Measurements from ENCODE around the gene SUFU.
A peak's percentile ranks its signal among the peaks of the same experiment; 100 is the strongest.
"Not testable (repeated sequence)": the region's sequence is repeated elsewhere in the genome, so short reads cannot be mapped to it uniquely, and the experiment has no call there.

Gene SUFU

DNA sequence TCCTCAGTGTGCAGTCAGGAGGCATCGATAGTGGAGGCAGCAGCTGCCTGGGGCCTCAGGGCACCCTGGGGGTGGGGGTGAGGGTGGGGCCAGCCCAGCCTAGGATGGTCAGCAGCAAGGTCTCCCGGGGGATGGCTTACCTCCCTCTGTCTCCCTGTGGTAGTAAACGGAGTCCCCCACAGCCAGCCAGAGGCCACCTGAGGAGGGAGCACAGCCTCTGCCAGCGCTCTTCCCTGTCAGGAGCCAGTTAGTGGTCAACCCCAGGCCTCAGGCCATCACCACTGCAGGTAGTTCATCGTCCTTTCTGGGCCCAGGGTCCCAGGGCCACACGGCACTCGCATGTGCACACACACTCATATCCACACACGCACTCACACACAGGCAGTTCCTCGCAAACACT is 23.4 kb upstream of the SUFU start:
- DNase-seq: no peak

DNA sequence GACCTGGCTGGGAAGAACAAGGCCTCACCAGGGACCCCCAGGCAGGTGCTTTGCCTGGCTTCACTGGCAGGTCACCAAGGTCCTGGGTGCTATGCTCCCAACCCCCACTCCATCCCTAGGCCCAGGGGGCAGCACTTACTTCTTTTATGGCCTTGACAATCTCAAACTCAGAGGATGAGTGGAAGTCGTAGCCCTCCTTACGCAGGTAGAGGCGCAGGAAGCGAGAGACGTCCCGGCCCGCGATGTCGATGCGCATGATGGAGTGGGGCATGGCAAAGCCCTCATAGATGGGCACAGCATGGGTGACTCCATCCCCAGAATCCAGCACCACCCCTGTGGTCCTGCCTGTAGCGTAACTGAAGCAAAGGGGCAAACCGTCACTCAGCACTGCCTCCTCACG is 19.8 kb upstream of the SUFU start:
- DNase-seq: no peak

DNA sequence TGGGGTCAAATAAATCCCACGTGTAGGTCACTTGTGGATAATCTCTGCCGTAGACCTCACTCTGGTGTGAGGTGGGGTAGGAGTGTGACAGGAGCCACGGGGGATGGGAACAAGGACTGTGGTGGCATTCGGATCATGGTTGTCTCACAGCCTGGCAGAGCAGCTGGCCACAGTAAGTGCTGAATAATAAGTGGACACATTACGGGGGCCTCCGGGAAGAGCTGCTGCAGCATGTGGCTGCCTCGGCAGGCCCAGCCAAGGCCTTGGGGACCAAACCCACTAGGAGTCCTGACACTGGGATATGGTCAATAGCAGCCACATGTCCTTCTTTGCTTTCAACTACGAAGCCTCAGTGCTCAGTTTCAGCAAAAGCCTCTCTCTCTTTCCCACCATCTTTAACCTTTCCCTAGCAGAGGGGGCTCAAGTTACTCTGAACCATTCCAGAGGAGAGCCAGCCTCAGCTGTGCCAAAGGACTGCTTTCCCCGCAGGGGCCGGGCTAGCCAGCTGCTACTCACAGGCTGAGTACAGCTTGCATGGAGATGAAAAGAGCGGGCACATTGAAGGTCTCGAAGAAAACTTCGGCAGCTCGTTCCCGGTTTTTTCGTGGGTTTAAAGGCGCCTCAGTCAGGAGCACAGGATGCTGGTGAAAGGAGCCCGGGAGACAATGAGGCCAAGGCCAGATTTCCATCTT is 18.5 kb upstream of the SUFU start:
- no peak for DNase-seq

DNA sequence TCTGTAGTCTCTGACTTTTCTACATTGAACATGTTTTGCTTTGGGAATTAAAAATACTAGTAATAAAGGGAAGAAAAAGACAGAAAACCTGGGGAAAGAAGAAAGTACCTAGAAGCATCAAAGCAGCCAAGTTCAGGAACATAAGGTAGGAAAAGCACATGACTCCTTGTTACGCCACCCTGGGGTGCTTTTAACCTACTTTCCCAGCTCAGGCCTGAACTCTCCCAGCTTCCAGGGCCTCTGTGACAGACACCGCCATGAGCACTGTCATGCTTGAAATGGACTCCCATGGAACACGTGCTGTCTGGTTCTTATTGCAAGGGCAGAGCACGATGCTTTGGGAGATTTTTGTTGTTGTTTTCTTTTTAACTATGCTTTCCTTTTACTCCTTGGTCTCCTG is 12.6 kb upstream of the SUFU start:
- no peak for DNase-seq

DNA sequence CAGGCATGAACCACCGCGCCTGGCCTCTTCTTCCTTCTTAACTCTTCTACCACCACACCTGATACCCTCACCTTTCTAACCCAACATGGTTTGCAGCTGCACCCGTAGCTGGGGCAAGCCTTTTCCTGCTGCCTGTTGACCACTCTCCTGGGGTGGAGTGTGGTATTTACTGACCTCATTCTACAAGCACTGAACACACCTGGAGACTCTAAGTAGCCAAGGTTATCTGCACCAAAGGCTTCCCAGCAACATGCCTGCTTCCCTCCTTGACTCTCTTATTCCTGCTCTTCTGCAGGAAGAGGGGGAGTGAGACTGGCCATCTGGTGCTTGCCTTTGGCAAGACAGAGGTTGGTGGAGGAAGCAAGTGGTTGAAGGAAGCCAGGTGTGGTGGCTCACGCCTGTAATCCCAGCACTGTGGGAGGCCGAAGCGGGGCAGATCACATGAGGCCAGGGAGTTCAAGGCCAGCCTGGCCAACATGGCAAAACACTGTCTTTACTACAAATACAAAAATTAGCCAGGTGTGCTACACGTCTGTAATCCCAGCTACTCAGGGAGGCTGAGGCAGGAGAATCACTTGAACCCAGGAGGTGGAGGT is 11.3 kb upstream of the SUFU start:
- no peak for DNase-seq

DNA sequence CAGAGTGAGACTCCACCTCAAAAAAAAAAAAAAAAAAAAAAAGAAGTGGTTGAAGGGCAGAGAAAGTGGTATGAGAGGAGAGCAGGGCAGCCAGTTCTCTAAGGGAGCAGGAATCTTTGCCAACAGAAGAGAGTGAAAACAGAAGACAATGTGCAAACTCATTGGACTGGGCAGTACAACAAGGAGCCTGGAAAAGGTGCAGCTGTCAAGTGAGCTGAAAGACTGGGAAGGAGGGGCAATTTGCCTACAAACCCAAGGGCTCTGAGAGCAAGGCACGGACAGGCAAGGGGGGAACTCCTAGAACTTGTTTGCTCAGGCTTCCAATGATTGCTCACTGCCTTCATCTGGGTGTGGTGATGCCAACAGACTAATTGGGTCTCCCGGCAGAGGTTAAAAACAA is 10.8 kb upstream of the SUFU start:
- DNase-seq: no peak

DNA sequence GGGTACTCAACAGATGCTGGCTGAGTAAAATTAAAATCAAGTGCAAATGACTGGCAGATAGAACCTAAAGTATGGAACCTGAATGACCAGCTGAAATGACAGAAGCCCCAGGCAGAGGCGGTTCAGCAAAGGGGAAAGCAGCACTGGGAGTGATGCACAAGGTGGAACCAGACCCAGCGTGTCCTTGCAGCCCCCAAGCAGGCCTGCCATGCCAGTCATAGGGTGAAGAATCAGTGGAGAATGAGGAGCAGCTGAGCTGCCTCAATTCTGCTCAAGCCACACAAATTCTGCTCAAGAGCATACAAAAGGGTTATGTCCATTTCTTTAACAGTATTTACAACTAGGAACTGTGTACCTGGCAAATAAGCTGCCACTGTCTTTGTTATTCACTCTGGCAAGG is 10.0 kb upstream of the SUFU start:
- DNase-seq: no peak

DNA sequence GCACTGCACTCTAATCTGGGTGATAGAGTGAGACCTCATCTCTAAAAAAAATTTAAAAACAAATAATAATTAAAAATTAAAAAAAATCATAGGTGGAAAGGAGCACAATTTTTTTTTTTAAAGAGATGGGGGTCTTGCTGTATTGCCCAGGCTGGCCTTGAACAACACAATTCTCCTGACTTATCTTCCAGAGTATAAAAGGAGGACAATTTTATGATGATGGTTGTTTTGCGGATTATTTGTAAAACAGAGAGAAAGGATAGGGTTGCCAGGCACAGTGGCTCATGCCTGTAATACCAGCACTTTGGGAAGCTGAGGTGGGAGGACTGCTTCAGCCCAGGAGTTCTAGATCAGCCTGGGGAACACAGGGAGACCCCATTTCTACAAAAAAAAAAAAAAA is 6.2 kb upstream of the SUFU start:
- DNase-seq: no peak

DNA sequence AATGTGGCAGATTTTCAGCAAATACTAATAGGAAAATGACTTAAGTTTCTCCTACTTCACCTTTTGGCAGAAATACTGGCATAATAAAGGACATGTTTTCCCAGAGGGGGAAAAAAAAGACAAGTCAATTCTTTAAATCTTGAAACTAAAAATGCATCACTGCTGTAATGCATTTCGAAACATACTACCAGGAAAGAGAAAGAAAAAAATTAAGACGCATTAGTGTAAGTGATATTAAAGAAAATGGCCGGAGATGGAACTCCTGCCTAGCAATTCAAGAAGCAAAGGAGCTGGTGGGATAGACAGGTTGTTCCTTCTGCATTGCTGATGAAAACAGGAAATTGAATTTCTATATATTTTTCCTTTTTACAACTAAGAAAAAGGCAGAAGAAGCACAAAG is 4.4 kb upstream of the SUFU start:
- DNase-seq: no peak

DNA sequence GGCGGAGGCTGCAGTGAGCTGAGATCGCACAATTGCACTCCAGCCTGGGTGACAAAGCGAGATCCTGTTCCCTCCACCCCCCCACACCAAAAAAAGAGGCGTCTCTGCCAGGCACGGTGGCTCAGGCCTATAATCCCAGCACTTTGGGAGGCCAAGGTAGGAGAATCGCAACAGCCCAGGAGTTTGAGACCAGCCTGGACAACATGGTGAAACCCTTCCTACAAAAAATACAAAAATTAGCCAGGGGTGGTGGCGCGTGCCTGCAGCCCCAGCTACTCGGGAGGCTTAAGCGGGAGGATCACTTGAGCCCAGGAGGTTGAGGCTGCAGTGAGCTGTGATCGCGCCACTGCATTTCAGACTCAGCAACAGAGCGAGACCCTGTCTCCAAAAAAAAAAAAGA is 3.1 kb upstream of the SUFU start:
- DNase-seq: not testable (repeated sequence)

DNA sequence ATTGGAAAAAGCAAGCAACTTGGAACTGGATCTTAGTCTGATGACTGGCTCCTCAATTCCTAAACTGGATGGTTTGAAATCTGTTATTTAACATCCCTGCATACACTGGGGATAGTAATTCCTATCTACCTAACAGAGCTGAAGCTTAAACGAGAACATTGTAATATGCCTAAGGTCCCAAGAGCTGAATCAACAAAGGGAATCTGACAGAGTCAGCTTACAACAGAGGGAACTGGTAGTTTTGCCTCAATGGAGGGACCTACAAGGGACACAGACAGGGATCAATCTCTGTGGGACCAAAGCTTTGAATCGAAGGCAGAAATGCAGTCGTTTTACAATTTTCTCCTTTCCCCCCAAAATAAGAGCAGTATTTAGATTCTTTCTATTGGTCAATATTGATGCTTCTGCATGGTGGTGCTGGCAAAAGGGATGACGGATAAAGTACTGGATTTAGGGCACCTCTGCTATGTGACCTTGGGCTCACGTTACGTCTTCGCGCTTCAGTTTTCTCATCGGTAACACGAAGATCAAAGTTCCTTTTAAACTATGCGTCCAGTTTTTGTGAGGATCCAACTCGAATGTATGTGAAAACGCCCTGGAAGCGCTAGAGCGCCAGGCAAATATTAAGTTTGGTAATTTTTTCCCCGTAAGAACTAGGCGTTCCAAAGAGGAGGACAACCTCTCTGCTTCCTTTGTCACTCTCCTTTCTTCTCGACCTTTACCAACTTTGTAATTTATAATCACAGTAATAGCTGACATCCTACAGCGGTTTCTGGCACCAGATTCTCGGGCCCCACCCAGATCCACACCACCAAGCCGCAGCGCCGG is 2.4 kb upstream of the SUFU start:
- DNase-seq: no peak

DNA sequence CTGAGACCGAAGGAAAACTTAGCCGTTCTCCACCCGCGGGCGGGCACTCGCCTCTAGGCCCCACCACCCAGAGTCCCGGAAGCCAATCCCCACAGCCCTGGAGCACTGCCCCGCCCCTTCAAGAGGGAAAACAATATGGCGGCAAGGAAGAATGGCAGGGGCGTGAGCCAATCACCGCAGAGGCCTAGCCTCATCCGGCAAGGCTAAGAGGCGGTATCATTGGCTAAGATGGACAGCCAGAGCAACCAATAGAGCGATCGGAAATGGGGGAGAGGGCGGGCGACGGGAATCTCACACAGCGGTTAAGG is 1.8 kb upstream of the SUFU start:
- peak; percentile 96 for DNase-seq

DNA sequence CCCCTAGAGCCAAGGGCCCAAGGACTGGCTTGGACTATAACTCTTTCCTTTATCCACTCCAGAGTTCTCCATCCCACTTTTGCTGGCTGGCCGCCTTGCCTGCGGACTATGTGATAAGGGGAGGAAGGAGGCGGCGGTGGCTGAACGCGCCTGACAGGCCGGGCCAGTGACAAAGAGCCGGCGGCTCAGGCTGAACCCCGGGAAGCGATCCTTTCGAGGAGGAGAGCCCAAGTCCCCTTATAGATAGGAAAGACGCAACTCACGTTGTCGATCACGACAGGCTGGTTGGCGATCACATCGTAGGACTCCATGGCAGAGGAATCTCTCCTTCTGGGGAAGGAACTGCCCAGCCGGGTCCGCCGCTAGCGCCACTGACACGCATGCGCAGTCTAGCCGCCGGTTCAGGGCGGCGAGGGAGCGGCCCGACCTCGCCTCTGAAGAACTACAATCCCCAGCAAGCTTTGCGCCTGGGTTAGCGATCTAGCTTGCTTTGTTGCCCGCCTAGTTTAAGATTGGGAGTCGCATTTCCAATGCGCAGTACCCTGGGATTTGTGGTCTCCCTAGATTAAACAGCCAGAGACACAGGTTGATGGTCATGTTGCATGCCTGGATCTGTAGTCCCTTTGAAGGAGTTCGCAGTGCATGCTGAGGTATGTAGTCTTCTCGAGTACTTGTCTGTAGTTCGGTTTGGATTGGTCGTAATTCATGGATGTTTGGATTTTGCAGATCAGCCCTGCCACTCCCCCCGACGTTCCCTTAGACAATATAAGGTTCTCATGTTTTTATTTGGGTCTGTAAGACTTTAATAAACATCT is 1.2 kb upstream of the SUFU start, which contains the start of gene ACTR1A:
Gene ACTR1A (minus strand): TSS at position 376 of the 815 bp plus-strand sequence. CDS start 65 bp downstream, at position 311.
- peak; percentile 92 for DNase-seq

DNA sequence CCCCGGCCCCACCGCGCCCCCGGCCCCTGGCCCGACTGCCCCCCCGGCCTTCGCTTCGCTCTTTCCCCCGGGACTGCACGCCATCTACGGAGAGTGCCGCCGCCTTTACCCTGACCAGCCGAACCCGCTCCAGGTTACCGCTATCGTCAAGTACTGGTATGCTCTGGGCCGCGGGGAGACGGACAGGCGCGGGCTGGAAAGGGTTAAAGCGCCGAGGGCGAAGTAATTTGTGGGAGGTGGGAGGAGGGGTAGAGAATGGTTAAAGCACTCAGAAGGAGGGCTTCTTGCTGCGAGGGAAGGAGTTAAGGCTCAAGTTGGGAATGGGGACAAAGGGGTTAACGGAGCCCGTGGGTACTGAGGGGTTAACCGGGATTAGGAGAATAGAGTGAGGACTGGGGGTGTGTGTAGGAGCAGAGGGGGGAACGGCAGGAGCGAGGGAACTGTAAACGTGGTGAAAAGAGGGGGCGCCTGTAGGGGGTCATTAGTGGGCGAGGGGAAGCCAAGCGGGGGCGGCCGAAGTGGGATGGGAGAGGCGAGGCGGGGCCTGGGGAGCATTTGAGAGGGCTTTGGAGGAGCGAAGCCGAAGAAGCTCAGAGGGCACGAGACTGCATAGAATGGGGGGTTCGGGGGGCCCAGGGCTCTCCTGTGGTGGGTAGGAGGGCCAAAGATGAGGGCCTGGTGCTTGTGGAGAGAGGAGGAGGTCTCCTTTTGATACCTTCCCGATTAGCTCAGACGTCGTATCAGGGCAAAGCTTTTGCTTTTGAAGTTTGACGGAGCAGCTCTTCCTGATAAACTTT is 605 bp downstream of the SUFU start:
- peak; percentile 16 for DNase-seq

DNA sequence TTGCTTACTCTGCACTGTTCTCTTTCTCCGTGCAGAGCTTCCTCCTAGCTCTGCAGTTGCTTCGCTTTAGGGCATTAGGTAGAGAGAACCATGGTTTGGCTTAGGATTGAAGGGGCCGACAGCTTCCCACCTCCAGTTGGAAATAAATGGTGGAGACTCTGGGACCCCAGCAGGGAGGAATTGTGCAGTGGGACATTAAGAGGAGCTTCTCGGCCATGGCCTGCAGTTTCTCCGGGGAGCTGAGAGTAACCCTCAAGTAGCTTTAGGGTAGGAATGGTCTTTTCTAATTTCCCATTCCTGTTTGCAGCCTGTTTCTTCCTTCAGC is 1.2 kb downstream of the SUFU start:
- no peak for DNase-seq

DNA sequence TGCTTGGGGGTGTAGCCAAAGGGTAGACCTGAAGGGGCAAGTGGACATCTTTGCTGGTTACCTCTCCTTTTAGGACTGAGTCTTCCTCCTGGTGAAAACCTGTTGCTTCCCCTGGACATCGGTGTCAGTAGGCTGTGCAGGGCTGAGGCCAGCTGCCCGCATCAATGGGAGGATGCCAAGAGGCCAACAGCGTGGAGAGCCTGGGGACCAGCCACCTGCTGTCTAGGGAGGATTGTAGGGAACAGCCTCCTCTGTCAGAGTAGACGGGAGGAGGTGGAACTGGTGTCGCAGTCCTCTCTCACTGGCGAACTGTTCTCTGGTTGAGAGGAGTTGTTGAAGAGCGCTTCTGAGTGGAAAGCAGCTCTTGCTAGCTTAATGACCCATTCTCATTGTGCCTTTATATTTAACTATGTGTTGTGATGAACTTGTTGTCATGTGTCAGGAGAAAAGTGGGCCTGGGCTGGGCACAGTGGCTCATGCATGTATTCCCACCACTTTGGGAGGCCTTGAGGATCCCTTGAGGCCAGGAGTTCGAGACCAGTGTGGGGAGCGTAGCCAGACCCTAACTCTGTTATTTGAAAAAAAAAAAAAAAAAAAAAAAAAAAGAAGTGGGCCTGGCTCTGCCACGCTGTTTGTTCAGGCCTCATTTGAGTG is 1.8 kb downstream of the SUFU start:
- no peak for DNase-seq

DNA sequence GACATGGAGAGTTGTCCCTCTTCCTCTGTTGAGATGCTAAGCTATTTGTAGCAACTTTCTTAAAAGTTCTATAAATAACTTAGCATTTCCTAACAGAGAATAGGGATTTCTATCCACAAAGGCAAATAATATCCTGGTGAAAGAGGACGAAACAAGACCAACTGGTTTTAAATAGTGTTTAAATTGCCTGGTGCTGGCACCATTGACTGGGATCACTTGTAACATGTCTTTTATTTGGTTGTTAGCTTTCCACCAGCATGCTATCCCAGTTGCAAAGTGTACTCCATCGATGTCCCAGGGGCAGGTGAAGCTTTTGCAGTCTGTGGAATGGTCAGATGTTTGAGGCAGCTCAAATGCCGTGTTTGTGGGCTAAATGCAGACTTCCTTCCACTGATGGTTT is 3.7 kb downstream of the SUFU start:
- no peak for DNase-seq

DNA sequence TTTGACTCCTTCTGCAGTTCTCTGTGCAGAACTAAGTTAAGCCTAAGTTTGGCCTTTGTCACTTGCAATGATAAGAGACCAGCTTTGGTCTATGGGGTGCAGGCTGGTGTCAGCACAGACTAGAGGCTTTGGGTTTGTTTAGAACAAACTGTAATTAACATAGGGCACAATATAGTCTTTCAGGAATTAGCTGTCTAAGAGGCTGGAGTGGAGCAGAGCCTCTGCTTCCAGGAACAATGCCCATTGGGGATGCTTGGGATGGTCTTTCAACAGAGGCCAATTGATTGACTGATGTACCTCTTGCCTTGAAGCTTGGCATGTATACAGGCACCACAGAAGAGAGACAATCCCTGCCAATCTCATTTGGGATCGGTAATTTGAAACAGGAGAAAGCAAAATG is 4.7 kb downstream of the SUFU start:
- DNase-seq: no peak

DNA sequence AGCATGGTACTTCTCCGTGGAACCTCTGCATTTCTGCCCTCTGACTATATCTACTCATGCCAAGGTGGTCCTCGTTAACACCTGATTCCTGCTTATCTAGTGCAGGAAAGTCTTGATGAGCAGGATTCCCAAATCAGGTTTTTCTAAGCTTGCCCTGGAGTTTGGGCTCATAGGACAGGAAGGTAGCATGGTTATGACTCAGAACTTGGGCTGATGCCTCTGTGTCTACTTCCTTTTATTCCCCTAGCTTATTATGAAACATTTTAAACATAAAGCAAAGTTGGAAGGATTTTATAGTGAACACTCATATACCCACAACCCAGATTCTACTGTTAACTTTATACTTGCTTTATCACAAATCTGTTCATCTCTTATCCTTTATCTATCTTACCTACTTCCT is 5.6 kb downstream of the SUFU start:
- no peak for DNase-seq

DNA sequence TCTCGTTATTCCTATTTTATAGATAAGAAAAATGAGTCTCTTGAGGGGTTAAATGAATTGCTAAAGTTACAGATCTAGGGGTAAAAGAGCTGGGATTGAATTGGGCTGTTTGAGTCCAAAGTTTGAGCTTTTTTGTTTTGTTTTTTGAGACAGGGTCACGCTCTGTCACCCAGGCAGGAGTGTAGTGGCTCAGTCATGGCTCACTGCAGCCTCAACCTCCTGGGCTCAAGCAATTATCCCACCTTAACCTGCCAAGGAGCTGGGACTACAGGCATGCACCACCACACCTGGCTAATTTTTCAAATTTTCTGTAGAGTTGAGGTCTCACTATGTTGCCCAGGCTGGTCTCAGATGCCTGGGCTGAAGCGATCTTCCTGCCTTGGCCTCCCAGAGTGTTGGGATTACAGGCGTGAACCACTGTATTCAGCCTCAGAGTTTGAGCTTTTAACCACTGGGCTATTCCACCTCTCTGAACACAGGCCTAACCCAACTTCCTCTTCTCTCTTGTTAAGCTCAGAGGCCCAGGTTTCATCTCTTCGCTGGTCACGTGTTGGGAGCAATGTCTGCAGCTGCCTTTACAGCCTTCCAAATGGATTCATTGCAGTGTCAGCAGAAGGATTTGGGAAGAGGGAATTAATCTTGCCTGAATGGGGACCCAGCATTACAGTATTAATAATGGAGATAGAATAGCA is 8.0 kb downstream of the SUFU start:
- DNase-seq: no peak
